C4-2B (cell line): Measurements from ENCODE around the gene ERCC8.

Source experiments
- ZFX ChIP-seq: fragments of 450-650 bp; IDR thresholded peaks from 2 replicates; pipeline ENCODE4 v1.6.1; 2017
- TF ChIP-seq, protein P1 (sequence below): fragments of 450-650 bp; conservative IDR thresholded peaks from 2 replicates; pipeline ENCODE4 v1.5.1; 2017; ENCODE audit warnings: mild to moderate bottlenecking

DNA sequence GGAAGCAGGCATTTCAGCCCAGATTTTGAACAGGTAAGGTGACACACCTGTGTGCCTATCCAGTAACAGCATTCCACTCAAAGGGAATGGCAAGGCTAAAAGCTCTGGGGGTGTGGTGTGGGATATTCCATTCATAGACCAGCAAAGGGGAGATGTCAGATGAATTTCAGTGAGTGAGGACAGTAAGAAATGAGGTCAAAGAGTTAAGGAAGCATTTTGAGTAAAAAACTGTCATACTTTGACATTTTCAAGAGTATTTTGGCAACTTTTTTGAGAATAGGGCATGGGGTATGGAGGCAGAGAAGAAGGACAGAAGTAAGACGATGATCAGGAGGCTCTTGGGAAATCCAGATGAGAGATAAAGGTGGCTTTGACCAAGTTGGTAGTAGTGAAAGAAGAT is 98.6 kb downstream of the ERCC8 start:
- TF ChIP-seq, protein P1, sequence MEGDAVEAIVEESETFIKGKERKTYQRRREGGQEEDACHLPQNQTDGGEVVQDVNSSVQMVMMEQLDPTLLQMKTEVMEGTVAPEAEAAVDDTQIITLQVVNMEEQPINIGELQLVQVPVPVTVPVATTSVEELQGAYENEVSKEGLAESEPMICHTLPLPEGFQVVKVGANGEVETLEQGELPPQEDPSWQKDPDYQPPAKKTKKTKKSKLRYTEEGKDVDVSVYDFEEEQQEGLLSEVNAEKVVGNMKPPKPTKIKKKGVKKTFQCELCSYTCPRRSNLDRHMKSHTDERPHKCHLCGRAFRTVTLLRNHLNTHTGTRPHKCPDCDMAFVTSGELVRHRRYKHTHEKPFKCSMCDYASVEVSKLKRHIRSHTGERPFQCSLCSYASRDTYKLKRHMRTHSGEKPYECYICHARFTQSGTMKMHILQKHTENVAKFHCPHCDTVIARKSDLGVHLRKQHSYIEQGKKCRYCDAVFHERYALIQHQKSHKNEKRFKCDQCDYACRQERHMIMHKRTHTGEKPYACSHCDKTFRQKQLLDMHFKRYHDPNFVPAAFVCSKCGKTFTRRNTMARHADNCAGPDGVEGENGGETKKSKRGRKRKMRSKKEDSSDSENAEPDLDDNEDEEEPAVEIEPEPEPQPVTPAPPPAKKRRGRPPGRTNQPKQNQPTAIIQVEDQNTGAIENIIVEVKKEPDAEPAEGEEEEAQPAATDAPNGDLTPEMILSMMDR, result no peak
- TF ChIP-seq ZFX, result no peak
